Loucy (cell line): ENCODE results near the gene ACTA1.

ENCODE experiments used
- H2AFZ ChIP-seq: fragments of 200-600 bp; sonication (generic); 2 replicates; pipeline ENCODE4 v1.6.0; 2016; ENCODE audit warnings: antibody characterized with exemption, mild to moderate bottlenecking, low read length, moderate library complexity
- H3F3A ChIP-seq: fragments of 200-600 bp; 2 replicates; pipeline ENCODE4 v1.6.0; 2016; ENCODE audit warnings: antibody characterized with exemption, low read depth, mild to moderate bottlenecking
- H3K27me3 ChIP-seq: fragments of 200-600 bp; sonication (generic); 2 replicates; pipeline ENCODE4 v1.6.1; 2014; ENCODE audit warnings: low read length, mild to moderate bottlenecking; ENCODE audit not compliant: insufficient read depth, poor library complexity, severe bottlenecking
- H3K36me3 ChIP-seq: fragments of 200-600 bp; sonication (generic); 2 replicates; pipeline ENCODE4 v1.6.1; 2016; ENCODE audit warnings: low read length; ENCODE audit not compliant: insufficient read depth
- H3K4me1 ChIP-seq: fragments of 200-600 bp; sonication (generic); 2 replicates; pipeline ENCODE4 v1.5.1; 2014; ENCODE audit warnings: low read length, mild to moderate bottlenecking; ENCODE audit not compliant: insufficient read depth, poor library complexity, severe bottlenecking
- H3K4me2 ChIP-seq: fragments of 200-600 bp; sonication (generic); 2 replicates; pipeline ENCODE4 v1.6.0; 2014; ENCODE audit warnings: antibody characterized with exemption, low read length, low read depth, mild to moderate bottlenecking; ENCODE audit not compliant: poor library complexity, severe bottlenecking
- H3K4me3 ChIP-seq: fragments of 200-600 bp; sonication (generic); 2 replicates; pipeline ENCODE4 v1.5.1; 2014; ENCODE audit warnings: low read length, mild to moderate bottlenecking, mixed read lengths; ENCODE audit not compliant: poor library complexity, severe bottlenecking
- H3K79me2 ChIP-seq: fragments of 200-600 bp; sonication (generic); 2 replicates; pipeline ENCODE4 v1.6.1; 2014; ENCODE audit warnings: low read length; ENCODE audit not compliant: insufficient read depth
- H3K9ac ChIP-seq: fragments of 200-600 bp; sonication (generic); 2 replicates; pipeline ENCODE4 v1.6.0; 2014; ENCODE audit warnings: mild to moderate bottlenecking, low read depth, low read length, moderate library complexity; ENCODE audit not compliant: poor library complexity, severe bottlenecking
- H3K9me2 ChIP-seq: fragments of 200-600 bp; sonication (generic); replicated peaks from 2 replicates; pipeline ENCODE4 v1.6.1; 2016; ENCODE audit warnings: low read depth, low read length, mixed read lengths
- H3K9me3 ChIP-seq: fragments of 200-600 bp; sonication (generic); 2 replicates; pipeline ENCODE4 v1.6.1; 2014; ENCODE audit warnings: mild to moderate bottlenecking, antibody characterized with exemption, low read length, low read depth; ENCODE audit not compliant: insufficient read depth
- H4K20me1 ChIP-seq: fragments of 200-600 bp; sonication (generic); 2 replicates; pipeline ENCODE4 v1.6.0; 2014; ENCODE audit warnings: antibody characterized with exemption, low read length, mild to moderate bottlenecking; ENCODE audit not compliant: insufficient read depth, poor library complexity, severe bottlenecking
- CTCF ChIP-seq: fragments of 200-600 bp; sonication (generic); conservative IDR thresholded peaks from 2 replicates; pipeline ENCODE4 v1.5.1; 2014; ENCODE audit warnings: mild to moderate bottlenecking, antibody characterized with exemption, low read length
- EZH2phosphoT487 ChIP-seq: fragments of 200-600 bp; IDR thresholded peaks from 2 replicates; pipeline ENCODE4 v1.6.1; 2018; ENCODE audit warnings: antibody characterized with exemption, mild to moderate bottlenecking, moderate library complexity, borderline replicate concordance

ACTA1 gene

GRCh38 chr1:229434641-229435051 lies 752 bp upstream of the ACTA1 start:
- no peak overlapping the region for H2AFZ ChIP-seq
- H3K36me3 ChIP-seq: peaks cover 1% of the 10 kb centered on the region; the same call in 1 of the 2 replicates
- no peak overlapping the region for H3K9ac ChIP-seq
- no peak overlapping the region for H3K4me3 ChIP-seq
- no peaks in the 10 kb centered on the region for H3K27me3 ChIP-seq
- no peaks in the 10 kb centered on the region for H3K9me3 ChIP-seq
- H3K4me1 ChIP-seq: no peaks in the 10 kb centered on the region
- no peak overlapping the region for H3K4me2 ChIP-seq
- no peaks in the 10 kb centered on the region for H3F3A ChIP-seq
- no peaks in the 10 kb centered on the region for H4K20me1 ChIP-seq
- no peak for TF ChIP-seq CTCF
- no peak for TF ChIP-seq EZH2phosphoT487
- no peaks in the 10 kb centered on the region for H3K9me2 ChIP-seq
- H3K79me2 ChIP-seq: no peaks in the 10 kb centered on the region

- no peak overlapping the region for H3K4me2 ChIP-seq
- H3K9ac ChIP-seq: no peak overlapping the region
- H3K27me3 ChIP-seq: no peaks in the 10 kb centered on the region
- no peak for TF ChIP-seq CTCF
- H2AFZ ChIP-seq: no peak overlapping the region
- no peaks in the 10 kb centered on the region for H3F3A ChIP-seq
- no peaks in the 10 kb centered on the region for H3K4me1 ChIP-seq
- no peak overlapping the region for H3K4me3 ChIP-seq
- H3K9me2 ChIP-seq: no peaks in the 10 kb centered on the region
- no peaks in the 10 kb centered on the region for H3K9me3 ChIP-seq
- no peaks in the 10 kb centered on the region for H4K20me1 ChIP-seq
- no peaks in the 10 kb centered on the region for H3K79me2 ChIP-seq
- no peaks in the 10 kb centered on the region for H3K36me3 ChIP-seq
Observed at GRCh38 chr1:229433364-229434004, 410 bp downstream of the ACTA1 start.

GRCh38 chr1:229432905-229433304 lies 989 bp downstream of the ACTA1 start:
- Histone ChIP-seq H3K36me3 (no peaks in the 10 kb centered on the region), H3K4me2 (no peak overlapping the region), H3K79me2 (no peaks in the 10 kb centered on the region), H4K20me1 (no peaks in the 10 kb centered on the region), H3K9me3 (no peaks in the 10 kb centered on the region), H3K9ac (no peak overlapping the region), H2AFZ (no peak overlapping the region), H3K4me1 (no peaks in the 10 kb centered on the region), H3K4me3 (no peak overlapping the region), H3F3A (no peaks in the 10 kb centered on the region), H3K27me3 (no peaks in the 10 kb centered on the region), H3K9me2 (no peaks in the 10 kb centered on the region)
- TF ChIP-seq EZH2phosphoT487 (no peak), CTCF (no peak)
